Epithelial cell of esophagus (primary cell): ENCODE measurements around the gene MAP2.

Experiments
- DNase-seq: peaks from one replicate; pipeline ENCODE4 v3.0.0; 2010; ENCODE audit warnings: low read depth
- H3K4me3 ChIP-seq: 2 replicates; pipeline ENCODE4 v1.5.1; 2011; ENCODE audit warnings: mild to moderate bottlenecking, low read length, control low read depth
- CTCF ChIP-seq: IDR thresholded peaks from 2 replicates; pipeline ENCODE4 v1.5.1; 2011; ENCODE audit warnings: low read depth, mild to moderate bottlenecking, low read length, control low read depth, inconsistent platforms; ENCODE audit not compliant: insufficient read depth; ENCODE audit errors: missing control alignments

The MAP2 gene

GRCh38 chr2:209686448-209686847 lies 262.6 kb downstream of the MAP2 start:
- no peak for TF ChIP-seq CTCF
- no peak for DNase-seq

GRCh38 chr2:209687323-209687969 lies 263.6 kb downstream of the MAP2 start:
- no peak overlapping the region for H3K4me3 ChIP-seq
- TF ChIP-seq CTCF, result no peak
- DNase-seq, result peak; percentile 6

More at GRCh38 chr2:209686448-209686847, 262.6 kb downstream of the MAP2 start:
- no peak overlapping the region for H3K4me3 ChIP-seq

- no peak overlapping the region for H3K4me3 ChIP-seq
- no peak for TF ChIP-seq CTCF
- peak; percentile 66 for DNase-seq
These were observed 264.5 kb downstream of the MAP2 start for GRCh38 chr2:209688385-209688784.

- no peak for DNase-seq
- no peak for TF ChIP-seq CTCF
- no peak overlapping the region for H3K4me3 ChIP-seq
These were observed 266.3 kb downstream of the MAP2 start for GRCh38 chr2:209690029-209690754.

GRCh38 chr2:209694748-209695147 lies 270.9 kb downstream of the MAP2 start:
- TF ChIP-seq CTCF, result no peak
- no peak for DNase-seq
- H3K4me3 ChIP-seq, result no peak overlapping the region

GRCh38 chr2:209696836-209697711 lies 273.2 kb downstream of the MAP2 start:
- no peak for DNase-seq
- H3K4me3 ChIP-seq, result no peak overlapping the region
- TF ChIP-seq CTCF, result no peak
